RPMI8226 (cell line): ENCODE results near the gene CRYBB3.
A peak's percentile ranks its signal among the peaks of the same experiment; 100 is the strongest.
"Not testable (repeated sequence)": the region's sequence is repeated elsewhere in the genome, so short reads cannot be mapped to it uniquely, and the experiment has no call there.

Experiments used
- DNase-seq: peaks from one replicate; pipeline ENCODE4 v3.0.0-alpha.2; 2015

CRYBB3 gene

DNA sequence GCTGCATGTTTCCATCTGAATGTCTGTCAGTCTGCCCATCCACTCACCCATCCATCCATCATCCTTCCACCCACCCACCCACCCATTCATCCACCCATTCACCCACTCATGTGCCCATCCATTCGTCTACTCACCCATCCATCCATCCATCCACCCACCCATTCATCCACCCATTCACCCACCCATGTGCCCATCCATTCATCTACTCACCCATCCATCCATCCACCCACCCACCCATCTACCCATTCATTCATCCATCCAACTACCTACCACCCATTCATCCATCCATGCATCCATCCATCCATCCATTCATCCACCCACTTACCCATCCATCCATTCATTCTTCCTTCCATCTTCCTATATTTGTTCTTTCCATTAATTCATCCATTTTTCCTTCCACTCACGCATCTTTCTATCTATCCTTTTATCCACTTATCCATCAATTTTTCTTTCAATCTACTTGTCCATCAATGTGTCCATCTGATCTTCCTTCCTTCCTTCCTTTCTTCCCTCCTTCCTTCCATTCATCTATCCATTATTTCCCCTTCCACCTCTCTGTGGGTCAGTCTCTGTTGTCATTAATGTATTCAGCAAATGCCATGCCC lies 8.0 kb downstream of the CRYBB3 start:
- DNase-seq = no peak

GRCh38 chr22:25208328-25208727 lies 8.7 kb downstream of the CRYBB3 start:
- no peak for DNase-seq

DNA sequence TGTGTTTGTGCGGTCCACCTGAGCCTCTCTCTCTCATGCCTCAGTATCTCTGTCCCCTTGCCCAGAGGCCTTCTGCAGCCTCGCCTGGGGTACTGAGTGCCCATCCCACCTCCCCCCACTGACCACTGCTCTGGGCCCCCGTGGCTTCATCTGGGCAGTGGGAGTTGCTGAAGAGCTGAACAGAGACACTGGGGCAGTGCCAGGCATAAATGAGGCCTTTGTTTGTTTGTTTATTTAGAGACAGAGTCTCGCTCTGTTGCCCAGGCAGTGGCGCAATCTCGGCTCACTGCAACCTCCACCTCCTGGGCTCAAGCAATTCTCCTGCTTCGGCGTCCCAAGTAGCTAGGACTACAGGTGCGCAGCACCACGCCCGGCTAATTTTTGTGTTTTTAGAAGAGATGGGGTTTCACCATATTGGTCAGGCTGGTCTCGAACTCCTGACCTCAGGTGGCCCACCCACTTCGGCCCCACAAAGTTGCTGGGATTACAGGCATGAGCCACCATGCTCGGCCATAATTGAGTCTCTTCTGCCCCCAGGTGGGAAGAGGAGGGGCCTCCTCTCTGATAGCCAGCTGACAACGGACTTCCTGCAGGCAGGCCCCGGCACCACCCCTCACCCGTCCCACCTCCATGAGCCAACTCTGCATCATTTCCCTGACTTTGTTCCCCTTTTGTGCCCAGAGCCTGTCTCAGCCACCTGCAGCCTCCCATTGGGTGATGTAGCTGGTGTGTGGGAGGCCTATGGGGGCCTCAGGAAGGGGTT lies 9.3 kb downstream of the CRYBB3 start:
- DNase-seq = no peak

- no peak for DNase-seq
Measured at GRCh38 chr22:25210793-25211192, 11.1 kb downstream of the CRYBB3 start.

DNA sequence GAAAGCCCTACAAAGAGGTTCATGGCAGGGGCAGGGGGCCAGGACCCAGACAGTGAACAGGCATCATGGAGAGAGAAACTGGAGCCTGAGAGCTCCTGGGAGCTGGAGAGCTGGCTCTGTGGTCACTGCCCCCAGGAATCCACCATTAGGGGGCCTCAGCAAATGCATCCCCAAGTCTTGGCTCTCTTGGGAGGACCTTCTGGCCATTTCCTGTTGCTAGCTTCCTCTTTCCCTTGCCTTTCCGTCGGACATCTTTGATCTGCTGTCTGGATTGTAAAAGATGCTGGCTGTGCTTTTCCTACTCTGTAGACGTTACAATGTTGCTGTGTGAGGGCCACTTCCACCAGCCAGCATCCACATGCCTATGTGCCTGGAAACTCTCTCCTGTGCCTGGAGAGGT lies 12.7 kb downstream of the CRYBB3 start:
- DNase-seq = no peak

DNA sequence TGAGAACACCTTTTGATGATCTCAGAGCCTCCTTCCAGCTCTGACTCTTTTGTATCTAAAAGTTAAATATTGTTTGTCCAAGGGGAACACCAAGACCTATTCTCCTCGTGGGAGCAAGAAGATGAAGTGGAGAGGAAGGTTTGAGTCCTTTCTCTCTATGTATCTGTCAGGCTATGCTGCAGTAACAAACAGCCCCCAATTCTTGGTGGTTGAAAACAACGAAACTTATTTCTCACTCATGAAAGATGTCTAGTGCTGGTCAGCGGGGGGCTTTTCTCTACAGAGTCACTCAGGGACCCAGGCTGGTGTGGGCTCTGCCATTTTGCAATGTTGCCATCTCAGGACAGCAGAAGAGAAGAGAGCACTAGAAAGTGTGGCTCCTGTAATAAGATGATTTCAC lies 13.6 kb downstream of the CRYBB3 start:
- no peak for DNase-seq

DNA sequence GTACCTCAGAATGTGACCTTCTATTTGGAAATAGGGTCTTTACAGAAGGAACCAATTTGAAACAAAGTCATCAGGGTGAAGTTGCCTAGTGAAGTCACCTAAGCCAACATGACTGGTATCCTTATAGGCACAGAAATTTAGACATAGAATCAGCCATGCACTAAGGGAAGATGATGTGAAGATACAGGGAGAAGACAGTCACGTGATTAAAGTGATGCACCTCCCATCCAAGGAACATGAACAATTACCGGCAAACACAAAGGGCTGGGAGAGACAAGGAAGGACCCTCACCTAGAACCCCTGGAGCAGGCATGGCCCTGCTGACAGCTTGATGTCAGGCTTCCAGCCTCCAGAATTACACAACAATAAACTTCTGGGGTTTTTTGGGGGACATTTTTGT lies 16.6 kb downstream of the CRYBB3 start:
- DNase-seq = no peak

- no peak for DNase-seq
Measured at GRCh38 chr22:25219211-25219689, 19.6 kb downstream of the CRYBB3 start, which contains the start of gene CRYBB2. Gene CRYBB2, plus strand, starts transcription at chr22:25219639. Its CDS starts 1,791 bp downstream, at chr22:25221430.

GRCh38 chr22:25219948-25220442 lies 20.3 kb downstream of the CRYBB3 start:
- DNase-seq = peak; percentile 69

- DNase-seq = no peak
Measured at GRCh38 chr22:25221790-25222189, 22.1 kb downstream of the CRYBB3 start.

GRCh38 chr22:25223269-25223850 lies 23.7 kb downstream of the CRYBB3 start:
- DNase-seq = no peak

GRCh38 chr22:25228822-25229221 lies 29.2 kb downstream of the CRYBB3 start:
- DNase-seq = no peak

DNA sequence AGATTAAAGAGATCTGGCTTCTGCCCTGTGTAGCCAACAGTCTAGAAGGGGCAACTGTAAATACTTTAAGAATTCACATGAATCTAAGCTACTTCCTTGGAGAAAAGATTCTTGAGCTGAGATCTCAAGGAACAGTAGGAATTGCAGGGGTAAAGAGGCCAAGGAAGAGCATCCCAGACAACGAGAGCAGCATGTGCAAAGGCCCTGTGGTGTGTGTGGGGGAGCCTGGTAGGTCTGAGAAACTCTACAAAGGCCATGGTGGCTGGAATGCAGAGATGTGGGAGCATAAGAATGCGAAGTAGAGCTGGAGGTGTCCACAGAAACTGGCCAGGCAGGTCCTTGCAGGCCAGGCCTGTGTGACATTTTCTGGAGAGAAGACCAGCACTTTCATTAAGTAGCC lies 31.1 kb downstream of the CRYBB3 start:
- not testable (repeated sequence) for DNase-seq

- DNase-seq = no peak
Measured at GRCh38 chr22:25232301-25232700, 32.6 kb downstream of the CRYBB3 start.

DNA sequence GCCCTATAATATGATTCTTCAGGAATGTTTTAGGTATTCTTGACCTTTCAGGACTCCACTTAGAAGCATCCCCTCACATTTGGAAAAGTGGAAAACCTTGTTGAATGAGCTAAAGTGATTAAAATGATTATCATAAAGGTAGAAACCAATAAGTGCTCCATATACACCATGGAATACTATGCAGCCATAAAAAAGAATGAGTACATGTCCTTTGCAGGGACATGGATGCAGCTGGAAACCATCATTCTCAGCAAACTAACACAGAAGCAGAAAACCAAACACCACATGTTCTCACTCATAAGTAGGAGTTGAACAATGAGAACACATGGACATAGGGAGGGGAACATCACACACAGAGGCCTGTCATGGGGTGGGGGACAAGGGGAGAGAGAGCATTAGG lies 34.0 kb downstream of the CRYBB3 start:
- DNase-seq = not testable (repeated sequence)

DNA sequence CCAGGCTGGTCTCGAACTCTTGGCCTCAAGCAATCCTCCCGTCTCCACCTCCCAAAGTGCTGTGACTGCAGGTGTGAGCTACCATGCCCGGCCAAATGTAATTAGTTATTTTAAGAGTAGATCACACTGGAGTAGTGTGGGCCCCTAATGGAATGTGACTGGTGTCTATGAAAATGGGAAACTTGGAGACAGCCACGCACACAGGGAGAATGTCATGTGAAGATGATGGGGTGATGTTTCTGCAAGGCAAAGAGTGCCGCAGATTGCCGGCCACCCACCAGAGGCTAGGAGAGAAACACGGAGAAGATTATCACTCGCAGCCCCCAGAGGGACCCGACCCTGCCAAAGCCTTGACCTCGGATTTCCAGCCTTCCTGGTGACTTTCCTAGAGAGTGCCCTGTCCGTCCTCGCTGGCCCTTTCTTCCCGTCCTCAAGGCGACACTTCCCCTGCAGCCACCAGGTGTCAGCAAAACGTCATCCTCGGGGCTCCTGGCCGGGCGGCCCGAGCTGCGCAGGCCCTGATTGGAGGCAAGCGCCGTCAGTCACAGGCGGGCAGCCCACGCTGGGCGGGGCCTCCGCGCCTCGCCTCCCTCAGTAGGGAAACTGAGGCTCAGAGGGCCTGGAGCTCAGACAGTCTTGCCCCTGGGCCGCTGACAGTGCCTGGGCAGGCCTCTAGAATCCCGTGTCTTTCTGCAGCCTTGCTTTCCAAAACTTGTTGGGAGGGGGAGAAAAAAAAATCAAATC lies 36.1 kb downstream of the CRYBB3 start:
- peak; percentile 87 for DNase-seq

GRCh38 chr22:25236417-25236816 lies 36.8 kb downstream of the CRYBB3 start:
- no peak for DNase-seq

DNA sequence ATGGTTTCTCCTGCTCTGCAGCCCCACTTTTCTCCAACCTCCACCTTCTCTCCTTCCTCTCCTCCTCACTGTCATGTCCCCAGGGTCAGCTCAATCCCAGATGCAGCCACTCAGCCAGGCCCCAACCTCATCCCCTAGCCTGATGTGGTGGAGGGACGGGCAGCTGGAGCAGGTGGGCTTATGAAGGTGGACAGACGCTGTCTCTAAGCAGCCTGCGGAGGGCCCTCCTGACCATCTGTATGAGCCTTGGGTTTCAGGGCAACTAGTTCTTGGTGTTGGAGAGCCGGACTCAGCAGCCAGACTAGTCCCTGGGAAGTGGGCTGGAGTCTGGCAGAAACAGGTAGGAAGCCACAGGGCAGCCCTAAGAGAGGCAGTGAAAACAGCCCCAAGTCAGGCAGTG lies 37.8 kb downstream of the CRYBB3 start:
- no peak for DNase-seq

GRCh38 chr22:25238058-25238457 lies 38.4 kb downstream of the CRYBB3 start:
- DNase-seq = not testable (repeated sequence)

GRCh38 chr22:25255169-25255568 lies 55.5 kb downstream of the CRYBB3 start:
- not testable (repeated sequence) for DNase-seq
